IMR-90 (cell line): ENCODE measurements around the gene SRRM3.

Experiments
- BHLHE40 ChIP-seq: fragments of 150-350 bp; IDR thresholded peaks from 2 replicates; pipeline ENCODE4 v1.6.1; 2016; ENCODE audit warnings: mild to moderate bottlenecking, low read depth, low read length
- CEBPB ChIP-seq: IDR thresholded peaks from 2 replicates; pipeline ENCODE4 v1.6.1; 2012; ENCODE audit warnings: low read depth, low read length, improper control_type of control experiment
- CHD1 ChIP-seq: IDR thresholded peaks from 2 replicates; pipeline ENCODE4 v1.6.1; 2012; ENCODE audit warnings: low read depth, low read length, improper control_type of control experiment
- MAFK ChIP-seq: IDR thresholded peaks from 2 replicates; pipeline ENCODE4 v1.6.1; 2012; ENCODE audit warnings: low read depth, low read length, improper control_type of control experiment
- MAZ ChIP-seq: IDR thresholded peaks from 2 replicates; pipeline ENCODE4 v1.6.1; 2012; ENCODE audit warnings: low read depth, mild to moderate bottlenecking, low read length, improper control_type of control experiment, moderate library complexity, borderline replicate concordance
- MXI1 ChIP-seq: IDR thresholded peaks from 2 replicates; pipeline ENCODE4 v1.6.1; 2012; ENCODE audit warnings: low read depth, mild to moderate bottlenecking, low read length, moderate library complexity, borderline replicate concordance
- NFE2L2 ChIP-seq: fragments of 150-350 bp; IDR thresholded peaks from 2 replicates; pipeline ENCODE4 v1.6.1; 2016; ENCODE audit warnings: low read depth, mild to moderate bottlenecking, low read length
- POLR2A ChIP-seq: IDR thresholded peaks from 2 replicates; pipeline ENCODE4 v1.6.1; 2012; ENCODE audit warnings: mild to moderate bottlenecking, low read depth, low read length
- RAD21 ChIP-seq: IDR thresholded peaks from 2 replicates; pipeline ENCODE4 v1.6.1; 2012; ENCODE audit warnings: low read length, improper control_type of control experiment
- RCOR1 ChIP-seq: IDR thresholded peaks from 2 replicates; pipeline ENCODE4 v1.6.1; 2012; ENCODE audit warnings: mild to moderate bottlenecking, low read length, improper control_type of control experiment; ENCODE audit not compliant: insufficient replicate concordance
- SMC3 ChIP-seq: fragments of 150-350 bp; IDR thresholded peaks from 2 replicates; pipeline ENCODE4 v1.6.1; 2016; ENCODE audit warnings: low read depth, mild to moderate bottlenecking, antibody characterized with exemption, low read length, moderate library complexity
- TF ChIP-seq, protein P1 (sequence below): conservative IDR thresholded peaks from 2 replicates; pipeline ENCODE4 v1.5.1; 2012; ENCODE audit warnings: mild to moderate bottlenecking, low read depth, low read length, improper control_type of control experiment
- TF ChIP-seq, protein P2 (sequence below): fragments of 150-350 bp; IDR thresholded peaks from 2 replicates; pipeline ENCODE4 v1.6.1; 2017; ENCODE audit warnings: mild to moderate bottlenecking, antibody characterized with exemption, low read length, low read depth
- TF ChIP-seq, protein P3 (sequence below): fragments of 150-350 bp; IDR thresholded peaks from 2 replicates; pipeline ENCODE4 v1.6.1; 2016; ENCODE audit warnings: low read depth, mild to moderate bottlenecking, low read length, moderate library complexity, borderline replicate concordance

DNA sequence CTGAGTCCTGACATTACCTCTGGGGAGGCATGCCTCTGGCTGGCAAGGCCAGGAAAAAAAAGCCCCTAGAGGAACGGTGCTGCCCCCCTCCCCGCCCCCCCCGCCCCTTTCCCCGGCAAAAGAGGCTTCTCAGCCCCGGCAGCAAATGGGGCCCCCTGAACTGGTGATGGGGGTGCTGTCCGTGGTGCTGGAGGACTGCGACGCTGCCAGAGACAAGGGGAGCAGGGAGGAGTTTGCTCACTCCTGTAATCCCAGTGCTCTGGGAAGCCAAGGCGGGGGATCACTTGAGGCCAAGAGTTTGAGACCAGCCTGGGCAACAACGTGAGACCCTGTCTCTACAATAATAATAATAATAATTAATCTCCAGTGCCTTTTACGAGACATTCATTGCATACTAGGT is 23.7 kb downstream of the SRRM3 start:
- TF ChIP-seq RCOR1, result no peak
- TF ChIP-seq, protein P1, sequence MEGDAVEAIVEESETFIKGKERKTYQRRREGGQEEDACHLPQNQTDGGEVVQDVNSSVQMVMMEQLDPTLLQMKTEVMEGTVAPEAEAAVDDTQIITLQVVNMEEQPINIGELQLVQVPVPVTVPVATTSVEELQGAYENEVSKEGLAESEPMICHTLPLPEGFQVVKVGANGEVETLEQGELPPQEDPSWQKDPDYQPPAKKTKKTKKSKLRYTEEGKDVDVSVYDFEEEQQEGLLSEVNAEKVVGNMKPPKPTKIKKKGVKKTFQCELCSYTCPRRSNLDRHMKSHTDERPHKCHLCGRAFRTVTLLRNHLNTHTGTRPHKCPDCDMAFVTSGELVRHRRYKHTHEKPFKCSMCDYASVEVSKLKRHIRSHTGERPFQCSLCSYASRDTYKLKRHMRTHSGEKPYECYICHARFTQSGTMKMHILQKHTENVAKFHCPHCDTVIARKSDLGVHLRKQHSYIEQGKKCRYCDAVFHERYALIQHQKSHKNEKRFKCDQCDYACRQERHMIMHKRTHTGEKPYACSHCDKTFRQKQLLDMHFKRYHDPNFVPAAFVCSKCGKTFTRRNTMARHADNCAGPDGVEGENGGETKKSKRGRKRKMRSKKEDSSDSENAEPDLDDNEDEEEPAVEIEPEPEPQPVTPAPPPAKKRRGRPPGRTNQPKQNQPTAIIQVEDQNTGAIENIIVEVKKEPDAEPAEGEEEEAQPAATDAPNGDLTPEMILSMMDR, result no peak
- TF ChIP-seq POLR2A, result no peak
- TF ChIP-seq SMC3, result no peak
- TF ChIP-seq, protein P2, sequence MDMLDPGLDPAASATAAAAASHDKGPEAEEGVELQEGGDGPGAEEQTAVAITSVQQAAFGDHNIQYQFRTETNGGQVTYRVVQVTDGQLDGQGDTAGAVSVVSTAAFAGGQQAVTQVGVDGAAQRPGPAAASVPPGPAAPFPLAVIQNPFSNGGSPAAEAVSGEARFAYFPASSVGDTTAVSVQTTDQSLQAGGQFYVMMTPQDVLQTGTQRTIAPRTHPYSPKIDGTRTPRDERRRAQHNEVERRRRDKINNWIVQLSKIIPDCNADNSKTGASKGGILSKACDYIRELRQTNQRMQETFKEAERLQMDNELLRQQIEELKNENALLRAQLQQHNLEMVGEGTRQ, result no peak
- TF ChIP-seq MXI1, result no peak
- TF ChIP-seq, protein P3, sequence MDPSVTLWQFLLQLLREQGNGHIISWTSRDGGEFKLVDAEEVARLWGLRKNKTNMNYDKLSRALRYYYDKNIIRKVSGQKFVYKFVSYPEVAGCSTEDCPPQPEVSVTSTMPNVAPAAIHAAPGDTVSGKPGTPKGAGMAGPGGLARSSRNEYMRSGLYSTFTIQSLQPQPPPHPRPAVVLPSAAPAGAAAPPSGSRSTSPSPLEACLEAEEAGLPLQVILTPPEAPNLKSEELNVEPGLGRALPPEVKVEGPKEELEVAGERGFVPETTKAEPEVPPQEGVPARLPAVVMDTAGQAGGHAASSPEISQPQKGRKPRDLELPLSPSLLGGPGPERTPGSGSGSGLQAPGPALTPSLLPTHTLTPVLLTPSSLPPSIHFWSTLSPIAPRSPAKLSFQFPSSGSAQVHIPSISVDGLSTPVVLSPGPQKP, result no peak
- no peak for TF ChIP-seq MAFK
- no peak for TF ChIP-seq CEBPB
- peak; percentile 57; the same call in 1 of the 2 replicates for TF ChIP-seq MAZ
- no peak for TF ChIP-seq CHD1
- no peak for TF ChIP-seq NFE2L2
- TF ChIP-seq RAD21, result no peak
- TF ChIP-seq BHLHE40, result no peak
